22Rv1 (cell line): Measurements from ENCODE around the gene LETM1.

Experiments used
- ZFX ChIP-seq: fragments of 450-650 bp; IDR thresholded peaks from 2 replicates; pipeline ENCODE4 v1.6.1; 2017; ENCODE audit warnings: antibody characterized with exemption, borderline replicate concordance
- TF ChIP-seq, protein P1 (sequence below): fragments of 450-650 bp; IDR thresholded peaks from 2 replicates; pipeline ENCODE4 v1.5.1; 2017; ENCODE audit warnings: mild to moderate bottlenecking

- TF ChIP-seq, protein P1, sequence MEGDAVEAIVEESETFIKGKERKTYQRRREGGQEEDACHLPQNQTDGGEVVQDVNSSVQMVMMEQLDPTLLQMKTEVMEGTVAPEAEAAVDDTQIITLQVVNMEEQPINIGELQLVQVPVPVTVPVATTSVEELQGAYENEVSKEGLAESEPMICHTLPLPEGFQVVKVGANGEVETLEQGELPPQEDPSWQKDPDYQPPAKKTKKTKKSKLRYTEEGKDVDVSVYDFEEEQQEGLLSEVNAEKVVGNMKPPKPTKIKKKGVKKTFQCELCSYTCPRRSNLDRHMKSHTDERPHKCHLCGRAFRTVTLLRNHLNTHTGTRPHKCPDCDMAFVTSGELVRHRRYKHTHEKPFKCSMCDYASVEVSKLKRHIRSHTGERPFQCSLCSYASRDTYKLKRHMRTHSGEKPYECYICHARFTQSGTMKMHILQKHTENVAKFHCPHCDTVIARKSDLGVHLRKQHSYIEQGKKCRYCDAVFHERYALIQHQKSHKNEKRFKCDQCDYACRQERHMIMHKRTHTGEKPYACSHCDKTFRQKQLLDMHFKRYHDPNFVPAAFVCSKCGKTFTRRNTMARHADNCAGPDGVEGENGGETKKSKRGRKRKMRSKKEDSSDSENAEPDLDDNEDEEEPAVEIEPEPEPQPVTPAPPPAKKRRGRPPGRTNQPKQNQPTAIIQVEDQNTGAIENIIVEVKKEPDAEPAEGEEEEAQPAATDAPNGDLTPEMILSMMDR, result no peak
- no peak for TF ChIP-seq ZFX
Measured at GRCh38 chr4:1900087-1900433, 44.1 kb upstream of the LETM1 start.
